Nephron (organoid): ENCODE data around the gene SMURF1.
A peak's percentile ranks its signal among the peaks of the same experiment; 100 is the strongest.

ENCODE experiments used
- H3K27ac Mint-ChIP-seq, 3 experiments: 2 replicates each; pipeline ENCODE4 v1.8.0; 2020; ENCODE audit warnings: mixed read lengths in 3 of 3, mild to moderate bottlenecking in 2 of 3, moderate library complexity in 1 of 3
- H3K27me3 Mint-ChIP-seq: 2 replicates; pipeline ENCODE4 v1.8.0; 2021; ENCODE audit warnings: low read depth, mild to moderate bottlenecking, moderate library complexity, mixed read lengths
- H3K36me3 Mint-ChIP-seq: 2 replicates; pipeline ENCODE4 v1.8.0; 2020; ENCODE audit warnings: low read depth, mixed read lengths
- H3K4me1 Mint-ChIP-seq: 2 replicates; pipeline ENCODE4 v1.8.0; 2020; ENCODE audit warnings: mixed read lengths
- H3K4me3 Mint-ChIP-seq, 3 experiments: 2 replicates each; pipeline ENCODE4 v1.8.0; 2020; ENCODE audit warnings: mild to moderate bottlenecking in 3 of 3, mixed read lengths in 3 of 3, moderate library complexity in 2 of 3
- H3K9me3 Mint-ChIP-seq: 2 replicates; pipeline ENCODE4 v1.8.0; 2020; ENCODE audit warnings: mixed read lengths
- TF ChIP-seq, protein P1 (sequence below), 3 experiments: fragments of 200-600 bp; sonication (generic); IDR thresholded peaks; one replicate each; pipeline ENCODE4 v1.5.0; 2021; ENCODE audit warnings: antibody characterized with exemption in 3 of 3; ENCODE audit not compliant: unreplicated experiment in 3 of 3

The SMURF1 gene

DNA sequence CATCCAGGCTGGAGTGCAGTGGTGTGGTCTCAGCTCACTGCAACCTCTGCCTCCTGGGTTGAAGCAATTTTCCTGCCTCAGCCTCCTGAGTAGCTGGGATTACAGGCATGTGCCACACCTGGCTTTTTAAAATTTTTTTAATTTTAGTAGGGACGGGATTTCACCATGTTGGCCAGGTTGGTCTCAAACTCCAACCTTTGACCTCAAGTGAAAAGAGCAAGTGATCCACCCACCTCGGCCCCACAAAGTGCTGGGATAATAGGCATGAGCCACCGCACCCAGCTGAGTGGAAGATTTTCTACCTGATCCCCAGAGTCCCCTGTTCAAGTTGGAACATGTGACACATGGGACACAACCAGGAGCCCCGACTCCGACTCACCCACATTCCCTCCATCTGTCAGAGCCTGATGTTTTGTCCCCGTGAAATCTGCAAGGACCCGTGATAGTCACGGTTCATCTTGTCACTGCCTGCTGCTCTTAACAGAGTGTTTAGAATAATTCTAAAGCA lies 104.5 kb downstream of the SMURF1 start:
- H3K4me1 Mint-ChIP-seq, result peaks cover 13% of the 10 kb centered on the region
- peaks cover 80% of the 10 kb centered on the region for H3K36me3 Mint-ChIP-seq
- TF ChIP-seq, protein P1, sequence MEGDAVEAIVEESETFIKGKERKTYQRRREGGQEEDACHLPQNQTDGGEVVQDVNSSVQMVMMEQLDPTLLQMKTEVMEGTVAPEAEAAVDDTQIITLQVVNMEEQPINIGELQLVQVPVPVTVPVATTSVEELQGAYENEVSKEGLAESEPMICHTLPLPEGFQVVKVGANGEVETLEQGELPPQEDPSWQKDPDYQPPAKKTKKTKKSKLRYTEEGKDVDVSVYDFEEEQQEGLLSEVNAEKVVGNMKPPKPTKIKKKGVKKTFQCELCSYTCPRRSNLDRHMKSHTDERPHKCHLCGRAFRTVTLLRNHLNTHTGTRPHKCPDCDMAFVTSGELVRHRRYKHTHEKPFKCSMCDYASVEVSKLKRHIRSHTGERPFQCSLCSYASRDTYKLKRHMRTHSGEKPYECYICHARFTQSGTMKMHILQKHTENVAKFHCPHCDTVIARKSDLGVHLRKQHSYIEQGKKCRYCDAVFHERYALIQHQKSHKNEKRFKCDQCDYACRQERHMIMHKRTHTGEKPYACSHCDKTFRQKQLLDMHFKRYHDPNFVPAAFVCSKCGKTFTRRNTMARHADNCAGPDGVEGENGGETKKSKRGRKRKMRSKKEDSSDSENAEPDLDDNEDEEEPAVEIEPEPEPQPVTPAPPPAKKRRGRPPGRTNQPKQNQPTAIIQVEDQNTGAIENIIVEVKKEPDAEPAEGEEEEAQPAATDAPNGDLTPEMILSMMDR (IDR thresholded peaks at IDR 0.05; ENCODE audit: unreplicated experiment in 3 of 3), result no peak
- no peaks in the 10 kb centered on the region for H3K27me3 Mint-ChIP-seq
- H3K27ac Mint-ChIP-seq, result no peak overlapping the region
- H3K9me3 Mint-ChIP-seq, result no peaks in the 10 kb centered on the region
- H3K4me3 Mint-ChIP-seq, result no peak overlapping the region

DNA sequence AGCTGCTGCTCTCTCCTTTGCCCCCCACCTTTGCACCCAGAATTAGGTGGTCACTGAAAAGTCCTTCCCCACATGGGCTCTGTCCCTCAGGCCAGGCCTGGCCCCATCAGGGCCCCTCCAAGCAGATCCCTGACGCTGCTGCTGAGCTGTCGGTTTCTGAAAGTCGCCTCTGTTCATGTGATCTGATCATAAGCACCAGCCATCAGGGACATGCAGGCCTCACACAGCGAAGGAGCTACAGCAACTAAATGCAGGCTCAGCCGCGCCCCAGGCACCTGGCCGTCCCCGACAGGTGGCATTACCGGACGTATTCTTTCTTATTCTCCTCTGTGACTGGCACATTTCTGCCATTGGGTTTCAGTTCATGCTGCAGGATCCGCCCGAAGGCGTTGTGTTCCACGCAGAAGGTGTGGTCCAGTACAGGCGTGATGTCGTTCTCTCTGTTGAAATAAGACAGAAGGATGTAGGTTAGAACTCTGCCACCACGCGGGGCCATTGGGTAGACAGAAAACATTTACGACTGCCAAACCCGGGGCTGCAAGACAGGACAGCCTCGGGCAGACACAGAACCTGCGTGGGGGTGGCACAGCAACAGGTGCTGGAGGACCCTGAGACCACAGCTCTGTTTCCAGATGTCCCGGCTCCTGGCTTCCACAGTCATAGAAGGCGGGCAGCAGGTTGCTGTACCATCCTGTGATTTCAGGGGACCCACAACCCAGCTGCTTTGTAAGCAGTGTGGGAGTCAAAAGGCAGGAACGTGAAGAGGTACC lies 105.6 kb downstream of the SMURF1 start:
- Mint-ChIP-seq H3K36me3 (peaks cover 72% of the 10 kb centered on the region), H3K27me3 (no peaks in the 10 kb centered on the region), H3K9me3 (no peaks in the 10 kb centered on the region), H3K27ac (no peak overlapping the region), H3K4me1 (peaks cover 13% of the 10 kb centered on the region), H3K4me3 (no peak overlapping the region)
- TF ChIP-seq, protein P1 (IDR thresholded peaks at IDR 0.05; ENCODE audit: unreplicated experiment in 3 of 3), result no peak

DNA sequence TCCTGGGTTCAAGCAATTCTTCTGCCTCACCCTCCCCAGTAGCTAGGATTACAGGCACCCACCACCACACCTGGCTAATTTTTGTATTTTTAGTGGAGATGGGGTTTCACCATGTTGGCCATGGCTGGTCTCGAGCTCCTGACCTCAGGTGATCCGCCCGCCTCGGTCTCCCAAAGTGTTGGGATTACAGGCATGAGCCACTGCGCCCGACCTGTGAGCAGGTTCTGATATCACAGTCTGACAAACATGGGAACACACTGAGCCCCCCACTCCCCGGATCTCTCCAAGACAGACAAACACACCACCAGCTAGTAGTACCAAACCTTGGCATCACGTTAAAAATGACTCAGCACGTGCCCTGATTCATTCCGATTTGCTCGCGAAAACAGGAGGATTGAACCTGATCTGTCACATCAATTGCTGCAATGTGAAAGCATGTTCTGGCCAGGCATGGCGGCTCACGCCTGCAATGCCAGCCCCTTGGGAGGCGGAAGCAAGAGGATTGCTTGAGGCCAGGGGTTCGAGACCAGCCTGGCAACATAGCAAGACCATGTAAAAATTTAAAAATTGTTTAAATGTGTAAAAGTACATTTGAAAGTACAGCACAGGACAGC lies 106.5 kb downstream of the SMURF1 start:
- no peak overlapping the region for H3K27ac Mint-ChIP-seq
- no peaks in the 10 kb centered on the region for H3K9me3 Mint-ChIP-seq
- H3K4me3 Mint-ChIP-seq, result no peak overlapping the region
- H3K27me3 Mint-ChIP-seq, result no peaks in the 10 kb centered on the region
- TF ChIP-seq, protein P1 (IDR thresholded peaks at IDR 0.05; ENCODE audit: unreplicated experiment in 3 of 3), result no peak
- H3K36me3 Mint-ChIP-seq, result peaks cover 69% of the 10 kb centered on the region
- H3K4me1 Mint-ChIP-seq, result peaks cover 8% of the 10 kb centered on the region

DNA sequence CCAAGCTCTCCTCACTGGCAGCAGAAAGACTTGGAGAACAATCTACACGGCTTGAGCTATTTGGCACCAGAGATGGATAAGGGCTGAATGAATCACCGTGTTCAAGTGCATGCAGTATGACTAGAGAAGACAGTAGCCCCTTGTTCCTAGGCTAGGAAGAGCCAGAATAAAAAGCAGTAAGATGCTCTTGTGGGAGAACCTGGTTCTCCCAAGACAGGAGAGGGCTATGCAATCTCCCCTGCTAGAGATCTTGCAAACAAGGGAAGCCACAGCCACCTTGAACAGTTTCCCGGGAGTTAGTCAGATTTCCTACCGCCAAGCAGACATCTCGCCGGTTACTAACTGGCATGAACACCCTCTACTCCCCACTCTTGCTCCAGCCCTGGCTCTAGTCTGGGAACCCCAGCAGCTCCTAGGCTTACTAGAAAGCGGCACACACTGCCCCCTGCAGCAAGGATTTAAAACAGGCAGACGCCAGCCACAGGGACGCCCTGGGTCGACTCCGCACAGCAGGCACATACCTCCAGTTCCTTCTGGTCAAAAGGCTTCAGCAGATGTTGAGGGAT lies 107.3 kb downstream of the SMURF1 start:
- Mint-ChIP-seq H3K9me3 (no peaks in the 10 kb centered on the region), H3K36me3 (peaks cover 69% of the 10 kb centered on the region), H3K27me3 (no peaks in the 10 kb centered on the region), H3K4me3 (no peak overlapping the region), H3K27ac (no peak overlapping the region), H3K4me1 (peaks cover 8% of the 10 kb centered on the region)
- TF ChIP-seq, protein P1 (IDR thresholded peaks at IDR 0.05; ENCODE audit: unreplicated experiment in 3 of 3), result peak in 1 of 3 experiments; percentile 23

DNA sequence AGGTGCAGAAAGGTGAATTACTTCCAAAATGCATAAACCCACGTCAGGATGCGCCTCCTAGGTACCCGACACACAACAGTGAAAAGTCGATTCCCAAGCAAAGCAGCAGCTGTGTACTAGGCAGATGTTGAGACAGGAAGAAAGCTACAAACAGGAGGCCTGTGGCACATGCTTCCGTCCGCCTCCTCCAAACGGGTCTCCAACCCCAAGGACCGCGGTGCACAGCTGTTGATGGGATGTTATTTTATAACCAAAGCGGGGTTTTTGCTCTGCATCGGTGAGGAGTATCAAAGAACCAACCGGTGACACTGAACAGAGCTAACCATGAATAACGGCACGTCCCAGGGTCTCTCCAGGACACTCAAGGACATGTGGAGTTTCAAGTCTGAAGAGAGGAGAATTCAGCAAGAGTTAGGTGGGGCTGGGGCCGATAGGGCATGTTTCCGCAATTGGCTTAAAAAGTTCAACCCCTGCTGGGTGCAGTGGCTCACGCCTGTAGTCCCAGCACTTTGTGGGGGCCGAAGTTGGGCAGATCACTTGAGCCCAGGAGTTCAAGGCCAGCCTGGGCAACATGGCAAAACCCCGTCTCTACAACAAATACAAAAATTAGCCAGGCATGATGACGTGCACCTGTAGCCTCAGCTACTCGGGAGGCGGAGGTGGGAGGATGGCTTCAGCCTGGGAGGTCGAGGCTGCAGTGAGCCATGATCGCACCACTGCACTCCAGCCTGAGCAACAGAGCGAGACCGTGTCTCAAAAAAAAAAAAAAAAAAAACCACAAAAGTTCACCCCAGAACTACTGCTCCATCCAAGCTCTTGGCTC lies 108.0 kb downstream of the SMURF1 start:
- no peak overlapping the region for H3K4me3 Mint-ChIP-seq
- H3K27me3 Mint-ChIP-seq, result no peaks in the 10 kb centered on the region
- H3K4me1 Mint-ChIP-seq, result peaks cover 10% of the 10 kb centered on the region
- TF ChIP-seq, protein P1 (IDR thresholded peaks at IDR 0.05; ENCODE audit: unreplicated experiment in 3 of 3), result no peak
- no peak overlapping the region for H3K27ac Mint-ChIP-seq
- H3K36me3 Mint-ChIP-seq, result peaks cover 73% of the 10 kb centered on the region
- H3K9me3 Mint-ChIP-seq, result no peaks in the 10 kb centered on the region
